ENCODE data around the gene PGLYRP4.
A peak's percentile ranks its signal among the peaks of the same experiment; 100 is the strongest.
"Not testable (repeated sequence)": the region's sequence is repeated elsewhere in the genome, so short reads cannot be mapped to it uniquely, and the experiment has no call there.

The PGLYRP4 gene

DNA sequence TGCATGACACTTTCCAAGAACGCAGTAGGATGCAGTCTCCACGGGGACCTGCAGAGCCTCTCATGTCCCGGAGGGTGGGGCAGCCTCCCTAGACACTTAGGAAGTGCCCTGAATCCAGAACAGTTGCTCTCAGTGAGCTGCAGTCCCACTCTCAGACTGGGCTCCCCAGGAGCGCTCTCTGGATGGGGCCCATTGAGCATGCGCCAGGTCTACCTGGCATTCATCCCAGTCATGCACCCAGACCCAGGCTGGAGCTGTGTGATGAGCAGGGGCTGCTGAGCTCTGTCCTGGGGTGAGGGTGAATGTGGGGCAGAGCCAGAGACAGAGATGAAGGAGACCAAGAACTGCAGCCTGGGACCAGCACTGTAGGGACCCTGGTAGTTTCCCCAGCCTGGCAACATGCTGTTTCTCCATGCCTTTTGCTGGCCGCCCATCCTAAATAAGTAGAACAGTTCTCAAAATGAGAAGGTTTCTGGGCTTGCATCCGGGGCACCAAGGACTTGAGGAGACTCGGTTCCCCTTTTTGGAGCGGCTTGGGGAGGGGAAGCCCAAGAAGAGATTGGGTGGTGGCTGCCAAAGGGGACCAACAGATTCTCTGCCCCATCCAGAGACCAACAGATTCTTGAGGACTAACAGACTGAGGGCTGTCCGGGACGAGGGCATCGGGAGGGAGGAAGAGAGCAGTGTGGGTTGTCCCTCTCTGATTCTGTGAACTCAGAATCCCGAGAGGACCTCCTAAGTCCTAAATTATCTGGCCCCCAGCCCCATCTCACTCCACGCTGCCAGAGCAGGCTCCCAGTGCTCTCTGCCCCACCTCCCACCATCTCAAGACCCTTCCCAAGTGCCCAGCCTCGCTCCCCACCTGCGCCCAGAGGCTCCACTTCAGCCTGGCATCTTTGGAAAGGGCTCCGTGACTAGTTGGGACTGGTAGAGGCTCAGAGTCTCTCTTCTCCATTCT, 1.0 kb upstream of the PGLYRP4 start:
- H3K36me3 ChIP-seq (ENCODE audit: control insufficient read depth in 2 of 2, insufficient read depth in 1 of 2, low read length in 2 of 2): no peaks in the 10 kb centered on the region
- ChIA-PET POLR2A (no interaction called here), CTCF (interaction anchor here (0.8 to 11.6 kb wide), 2 partner anchors 12 to 146 kb away, joined by 3 to 259 read pairs; no protein-coding TSS in a partner anchor)
- TF ChIP-seq HOXC10 (CRISPR knock-in tag; IDR thresholded peaks at IDR 0.05) (no peak), ZNF513 (tag by site-specific recombination; IDR thresholded peaks at IDR 0.05) (no peak), ZBTB17 (tag by site-specific recombination; IDR thresholded peaks at IDR 0.05) (peak; percentile 15; the same call in 1 of the 2 replicates), ZNF600 (tag by site-specific recombination; IDR thresholded peaks at IDR 0.05) (0 out of 2 replicates have a peak, but pooled peaks have one; percentile 33), ZNF639 (tag by site-specific recombination; IDR thresholded peaks at IDR 0.05) (no peak), ZNF354C (tag by site-specific recombination; IDR thresholded peaks at IDR 0.05; ENCODE audit: borderline replicate concordance, low read depth) (no peak), ZIC2 (tag by site-specific recombination; IDR thresholded peaks at IDR 0.05) (peak; percentile 67), ZNF140 (tag by site-specific recombination; IDR thresholded peaks at IDR 0.05) (no peak), ZNF366 (tag by site-specific recombination; conservative IDR thresholded peaks at IDR 0.05) (no peak), ZNF311 (tag by site-specific recombination; IDR thresholded peaks at IDR 0.05; ENCODE audit: borderline replicate concordance) (no peak)
- no peaks in the 10 kb centered on the region for H3K9me3 ChIP-seq (ENCODE audit: control insufficient read depth, insufficient read depth, low read depth, low read length)
- no peaks in the 10 kb centered on the region for H3K4me1 ChIP-seq (ENCODE audit: control insufficient read depth, insufficient read depth, low read length)
- H3K27ac ChIP-seq (ENCODE audit: extremely low read depth, low read depth, low read length): no peak overlapping the region
- H3K4me3 ChIP-seq (ENCODE audit: low read depth, low read length): no peak overlapping the region

- H3K27ac ChIP-seq (ENCODE audit: extremely low read depth, low read depth, low read length): no peak overlapping the region
- H3K9me3 ChIP-seq (ENCODE audit: control insufficient read depth, insufficient read depth, low read depth, low read length): no peaks in the 10 kb centered on the region
- ChIA-PET CTCF (interaction anchor here (0.6 to 11.6 kb wide), 6 partner anchors 44 to 250 kb away, joined by 3 to 259 read pairs (median 3); no protein-coding TSS in a partner anchor), POLR2A (no interaction called here)
- TF ChIP-seq KLF8 (tag by site-specific recombination; IDR thresholded peaks at IDR 0.05): no peak
- TF ChIP-seq ZNF2 (tag by site-specific recombination; IDR thresholded peaks at IDR 0.05): no peak
- TF ChIP-seq ZNF621 (tag by site-specific recombination; IDR thresholded peaks at IDR 0.05): no peak
- no peaks in the 10 kb centered on the region for H3K36me3 ChIP-seq (ENCODE audit: control insufficient read depth in 2 of 2, insufficient read depth in 1 of 2, low read length in 2 of 2)
- H3K4me3 ChIP-seq (ENCODE audit: low read depth, low read length): no peak overlapping the region
- no peaks in the 10 kb centered on the region for H3K4me1 ChIP-seq (ENCODE audit: control insufficient read depth, insufficient read depth, low read length)
These were observed 785 bp downstream of the PGLYRP4 start for GRCh38 chr1:153347856-153348255.

GRCh38 chr1:153347049-153347448, 1.6 kb downstream of the PGLYRP4 start:
- H3K4me3 ChIP-seq (ENCODE audit: low read depth, low read length); H3K27ac ChIP-seq (ENCODE audit: extremely low read depth, low read depth, low read length); POLR2A ChIA-PET; H3K9me3 ChIP-seq (ENCODE audit: control insufficient read depth, insufficient read depth, low read depth, low read length); H3K36me3 ChIP-seq (ENCODE audit: control insufficient read depth in 2 of 2, insufficient read depth in 1 of 2, low read length in 2 of 2); H3K4me1 ChIP-seq (ENCODE audit: control insufficient read depth, insufficient read depth, low read length): not testable (repeated sequence)
- CTCF ChIA-PET: interaction anchor here (0.6 to 0.7 kb wide), 3 partner anchors 164 to 684 kb away, joined by 3 read pairs; no protein-coding TSS in a partner anchor

DNA sequence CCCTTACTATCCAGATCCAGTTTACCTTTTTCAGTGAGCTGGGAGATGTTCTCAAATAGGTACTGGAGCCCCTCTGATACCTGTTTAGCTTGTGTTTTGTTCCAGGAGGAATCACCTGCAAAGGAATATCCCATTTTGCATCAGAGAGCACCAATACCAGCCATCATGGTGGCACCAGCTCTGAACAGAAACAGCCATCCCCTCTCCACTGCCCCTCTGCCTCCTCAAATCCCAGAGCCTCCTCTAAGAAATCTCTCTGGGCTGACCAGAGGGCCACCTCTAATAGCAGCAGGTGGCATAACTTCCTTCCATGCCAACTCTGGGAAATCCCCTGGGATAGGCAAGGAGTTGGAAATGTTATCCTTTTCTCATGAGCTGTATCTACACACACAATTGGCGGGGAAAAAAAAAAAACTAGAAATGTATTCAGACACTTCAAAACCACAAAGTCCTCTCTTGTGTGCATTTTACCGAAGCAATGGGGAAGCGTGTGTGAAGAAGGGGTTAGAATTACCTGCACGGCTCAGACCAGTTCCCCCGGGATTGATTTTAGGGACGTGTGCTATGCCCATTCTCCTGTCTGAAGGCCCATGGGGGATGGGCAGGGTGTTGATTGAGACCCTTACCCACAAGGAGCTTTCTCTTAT, 2.4 kb downstream of the PGLYRP4 start:
- no peaks in the 10 kb centered on the region for H3K9me3 ChIP-seq (ENCODE audit: control insufficient read depth, insufficient read depth, low read depth, low read length)
- no peak overlapping the region for H3K27ac ChIP-seq (ENCODE audit: extremely low read depth, low read depth, low read length)
- POLR2A ChIA-PET: no interaction called here
- H3K4me1 ChIP-seq (ENCODE audit: control insufficient read depth, insufficient read depth, low read length): no peaks in the 10 kb centered on the region
- H3K36me3 ChIP-seq (ENCODE audit: control insufficient read depth in 2 of 2, insufficient read depth in 1 of 2, low read length in 2 of 2): no peaks in the 10 kb centered on the region
- CTCF ChIA-PET: interaction anchor here (2.2 kb wide), 1 partner anchor 148 kb away, joined by 5 read pairs; no protein-coding TSS in a partner anchor
- H3K4me3 ChIP-seq (ENCODE audit: low read depth, low read length): no peak overlapping the region
- TF ChIP-seq ZBTB49 (tag by site-specific recombination; IDR thresholded peaks at IDR 0.05; ENCODE audit: low read depth) (no peak), ZNF239 (tag by site-specific recombination; IDR thresholded peaks at IDR 0.05) (no peak), TSHZ1 (tag by site-specific recombination; IDR thresholded peaks at IDR 0.05; ENCODE audit: borderline replicate concordance) (no peak), ZNF350 (tag by site-specific recombination; IDR thresholded peaks at IDR 0.05) (no peak)

Measured in HEK293 (cell line).